Breast epithelium (tissue), 3 donors: ENCODE measurements around the gene MITF.

Experiments used
- CTCF ChIP-seq, 3 donors: fragments of 450-650 bp; IDR thresholded peaks; one replicate each; pipeline ENCODE4 v1.5.1; 2016 to 2017; ENCODE audit warnings: antibody characterized with exemption in 3 of 3, mild to moderate bottlenecking in 3 of 3, moderate library complexity in 3 of 3
- POLR2A ChIP-seq: fragments of 450-650 bp; IDR thresholded peaks from one replicate; pipeline ENCODE4 v1.6.1; 2016; ENCODE audit warnings: antibody characterized with exemption, mild to moderate bottlenecking, moderate library complexity

- TF ChIP-seq POLR2A = no peak
- TF ChIP-seq CTCF (IDR thresholded peaks at IDR 0.05) = no peak
Measured at GRCh38 chr3:69906351-69906966, 167.2 kb downstream of the MITF start.
